Measurements from ENCODE around the gene HDDC3. TPM values are rescaled to one million over a fixed set of nuclear protein-coding genes. Genes with fewer than 3 reads are reported as not detected.

Gene HDDC3
- total RNA-seq, 1 donor from 2014 or later, result 9.4 TPM

- no peak for DNase-seq
Measured at GRCh38 chr15:90891346-90891949, 40.9 kb downstream of the HDDC3 start.

- no peak for DNase-seq
Measured at GRCh38 chr15:90890839-90891238, 41.5 kb downstream of the HDDC3 start.

GRCh38 chr15:90889736-90890456 lies 42.5 kb downstream of the HDDC3 start:
- DNase-seq, result no peak

GRCh38 chr15:90889313-90889730 lies 43.0 kb downstream of the HDDC3 start:
- DNase-seq, result no peak

- no peak for DNase-seq
Measured at GRCh38 chr15:90887037-90887481, 45.3 kb downstream of the HDDC3 start.

GRCh38 chr15:90886291-90886614 lies 46.1 kb downstream of the HDDC3 start:
- no peak for DNase-seq

- DNase-seq, result peak; percentile 90
Measured at GRCh38 chr15:90885432-90886290, 46.7 kb downstream of the HDDC3 start.

GRCh38 chr15:90884719-90885431 lies 47.5 kb downstream of the HDDC3 start:
- no peak for DNase-seq

GRCh38 chr15:90883976-90884718 lies 48.2 kb downstream of the HDDC3 start, which contains the start of gene FES:
TSS of gene FES (plus strand) at chr15:90884504. CDS start at chr15:90885046, 542 bp downstream.
- DNase-seq, result peak; percentile 85

GRCh38 chr15:90883526-90883975 lies 48.8 kb downstream of the HDDC3 start:
- no peak for DNase-seq

- DNase-seq, result no peak
Measured at GRCh38 chr15:90882781-90883525, 49.4 kb downstream of the HDDC3 start.

- no peak for DNase-seq
Measured at GRCh38 chr15:90881978-90882721, 50.2 kb downstream of the HDDC3 start.

GRCh38 chr15:90881181-90881977 lies 51.0 kb downstream of the HDDC3 start:
- DNase-seq, result no peak

- no peak for DNase-seq
Measured at GRCh38 chr15:90880381-90881145, 51.8 kb downstream of the HDDC3 start.
